Suprapubic skin (tissue), 4 donors: ENCODE data around the gene SLC16A13.
"Not testable (repeated sequence)": the region's sequence is repeated elsewhere in the genome, so short reads cannot be mapped to it uniquely, and the experiment has no call there.

Source experiments
- CTCF ChIP-seq, 2 donors: fragments of 200-600 bp in 1 of 2; fragments of 450-650 bp in 1 of 2; sonication (generic) in 1 of 2; IDR thresholded peaks; one replicate each; pipeline ENCODE4 v1.5.1; 2016 to 2019; ENCODE audit warnings: antibody characterized with exemption in 2 of 2, mild to moderate bottlenecking in 1 of 2, moderate library complexity in 1 of 2
- EP300 ChIP-seq: sonication (generic); formaldehyde crosslinking; IDR thresholded peaks from one replicate; pipeline ENCODE4 v1.6.1; 2017; ENCODE audit warnings: antibody characterized with exemption
- POLR2A ChIP-seq, 2 donors: fragments of 450-650 bp; IDR thresholded peaks; one replicate each; pipeline ENCODE4 v1.6.1; 2017; ENCODE audit warnings: antibody characterized with exemption in 2 of 2, mild to moderate bottlenecking in 2 of 2, moderate library complexity in 2 of 2
- POLR2AphosphoS5 ChIP-seq, 3 donors: sonication (generic); formaldehyde crosslinking; IDR thresholded peaks; one replicate each; pipeline ENCODE4 v1.6.1; 2017; ENCODE audit warnings: antibody characterized with exemption in 3 of 3

GRCh38 chr17:7088442-7088841, 52.6 kb downstream of the SLC16A13 start:
- TF ChIP-seq POLR2AphosphoS5 (IDR thresholded peaks at IDR 0.05); CTCF (IDR thresholded peaks at IDR 0.05); POLR2A (IDR thresholded peaks at IDR 0.05); EP300: not testable (repeated sequence)
